Liver (tissue), 9 donors: ENCODE data around the gene IZUMO2. TPM values are rescaled to one million over a fixed set of nuclear protein-coding genes. Genes with fewer than 3 reads are reported as not detected.
"Not testable (repeated sequence)": the region's sequence is repeated elsewhere in the genome, so short reads cannot be mapped to it uniquely, and the experiment has no call there.

ENCODE experiments used
- DNase-seq: peaks from one replicate; pipeline ENCODE4 v3.0.0-alpha.2; 2017; ENCODE audit warnings: low spot score
- H3K27ac ChIP-seq, 2 donors: one replicate each; pipeline ENCODE4 v1.7.0; 2013; ENCODE audit warnings: inconsistent platforms in 2 of 2, low read length in 2 of 2, control low read depth in 1 of 2, low read depth in 1 of 2, mild to moderate bottlenecking in 1 of 2
- H3K27me3 ChIP-seq, 4 donors: one replicate each; pipeline versions ENCODE4 v1.6.1 to v1.7.0; 2013; ENCODE audit warnings: low read length in 3 of 4, inconsistent platforms in 1 of 4, mild to moderate bottlenecking in 1 of 4, moderate library complexity in 1 of 4; ENCODE audit not compliant: control insufficient read depth in 4 of 4, insufficient read depth in 4 of 4
- H3K36me3 ChIP-seq, 4 donors: one replicate each; pipeline versions ENCODE4 v1.6.1 to v1.7.0; 2013; ENCODE audit warnings: low read length in 3 of 4, mild to moderate bottlenecking in 3 of 4, low read depth in 1 of 4, moderate library complexity in 1 of 4; ENCODE audit not compliant: control insufficient read depth in 4 of 4, insufficient read depth in 3 of 4
- H3K4me1 ChIP-seq, 4 donors: one replicate each; pipeline versions ENCODE4 v1.6.1 to v1.7.0; 2013; ENCODE audit warnings: low read length in 3 of 4, mild to moderate bottlenecking in 3 of 4, moderate library complexity in 1 of 4; ENCODE audit not compliant: control insufficient read depth in 4 of 4, insufficient read depth in 4 of 4
- H3K4me3 ChIP-seq, 3 donors: one replicate each; pipeline versions ENCODE4 v1.6.1 to v1.7.0; 2013; ENCODE audit warnings: low read length in 3 of 3, control low read depth in 1 of 3, low read depth in 1 of 3, mild to moderate bottlenecking in 1 of 3
- H3K9ac ChIP-seq, 2 donors: one replicate each; pipeline ENCODE4 v1.7.0; 2013; ENCODE audit warnings: low read length in 2 of 2, mild to moderate bottlenecking in 2 of 2, moderate library complexity in 2 of 2, control low read depth in 1 of 2, low read depth in 1 of 2
- H3K9me3 ChIP-seq, 4 donors: one replicate each; pipeline versions ENCODE4 v1.6.1 to v1.7.0; 2013; ENCODE audit warnings: low read length in 3 of 4; ENCODE audit not compliant: control insufficient read depth in 4 of 4
- WGBS: extraction: QIAGEN DNeasy Blood & Tissue Kit; methylation state at CpG from one replicate; pipeline ENCODE4 v1.1.7; 2013; 5-methylcytosine and 5-hydroxymethylcytosine counted together
- polyA plus RNA-seq, 2 donors: library from polyadenylated mRNA; stranded (reverse) in 1 of 2; unstranded in 1 of 2; fragments of 200-250 nt in 1 of 2; fragments of >200 nt in 1 of 2; fragmentation: Nextera tagmentation in 1 of 2; extraction: Ambion mirVana in 1 of 2; gene quantifications; one replicate each; pipeline versions ENCODE4 v1.2.1 to v1.2.3, GENCODE V29; 2013 to 2015
- total RNA-seq, 2 donors: library from RNA; depleted of rRNA; stranded (reverse); fragments of >200 nt; gene quantifications; one replicate each; pipeline ENCODE4 v1.2.3, GENCODE V29; 2014
- donor health status: healthy.
- donor health status: healthy.
- donor health status: healthy.
- donor health status: healthy.
- donor health status: healthy.

The IZUMO2 gene
- total and polyA plus RNA-seq, 4 donors = not detected

DNA sequence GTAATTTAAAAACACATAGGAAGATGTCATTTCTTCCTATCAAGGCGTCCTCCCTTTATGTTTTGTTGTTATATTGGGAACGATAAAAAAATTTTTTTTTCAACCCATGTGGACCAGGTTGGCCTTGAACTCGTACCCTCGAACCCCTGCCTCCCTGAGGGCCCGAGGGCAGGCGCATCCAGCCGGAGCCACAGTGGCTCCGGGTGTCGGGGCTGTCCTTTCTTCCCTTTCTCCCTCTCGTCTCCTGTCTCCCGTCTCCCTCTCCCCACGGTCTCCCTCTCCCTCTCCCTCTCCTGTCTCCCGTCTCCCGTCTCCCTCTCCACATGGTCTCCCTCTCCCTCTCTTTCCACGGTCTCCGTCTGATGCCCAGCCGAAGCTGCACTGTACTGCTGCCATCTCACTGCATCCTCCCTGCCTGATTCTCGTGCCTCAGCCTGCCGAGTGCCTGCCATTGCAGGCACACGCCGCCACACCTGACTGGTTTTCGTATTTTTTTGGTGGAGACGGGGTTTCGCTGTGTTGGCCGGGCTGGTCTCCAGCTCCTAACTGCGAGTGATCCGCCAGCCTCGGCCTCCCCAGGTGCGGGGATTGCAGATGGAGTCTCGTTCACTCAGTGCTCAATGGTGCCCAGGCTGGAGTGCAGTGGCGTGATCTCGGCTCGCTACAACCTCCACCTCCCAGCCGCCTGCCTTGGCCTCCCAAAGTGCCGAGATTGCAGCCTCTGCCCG is 22.8 kb downstream of the IZUMO2 start:
- H3K9ac ChIP-seq, H3K4me1 ChIP-seq, H3K9me3 ChIP-seq, H3K4me3 ChIP-seq, H3K27me3 ChIP-seq, H3K27ac ChIP-seq, H3K36me3 ChIP-seq, DNase-seq: not testable (repeated sequence)
- 94% methylated on average over 33 of the region's 36 CpGs for WGBS

DNA sequence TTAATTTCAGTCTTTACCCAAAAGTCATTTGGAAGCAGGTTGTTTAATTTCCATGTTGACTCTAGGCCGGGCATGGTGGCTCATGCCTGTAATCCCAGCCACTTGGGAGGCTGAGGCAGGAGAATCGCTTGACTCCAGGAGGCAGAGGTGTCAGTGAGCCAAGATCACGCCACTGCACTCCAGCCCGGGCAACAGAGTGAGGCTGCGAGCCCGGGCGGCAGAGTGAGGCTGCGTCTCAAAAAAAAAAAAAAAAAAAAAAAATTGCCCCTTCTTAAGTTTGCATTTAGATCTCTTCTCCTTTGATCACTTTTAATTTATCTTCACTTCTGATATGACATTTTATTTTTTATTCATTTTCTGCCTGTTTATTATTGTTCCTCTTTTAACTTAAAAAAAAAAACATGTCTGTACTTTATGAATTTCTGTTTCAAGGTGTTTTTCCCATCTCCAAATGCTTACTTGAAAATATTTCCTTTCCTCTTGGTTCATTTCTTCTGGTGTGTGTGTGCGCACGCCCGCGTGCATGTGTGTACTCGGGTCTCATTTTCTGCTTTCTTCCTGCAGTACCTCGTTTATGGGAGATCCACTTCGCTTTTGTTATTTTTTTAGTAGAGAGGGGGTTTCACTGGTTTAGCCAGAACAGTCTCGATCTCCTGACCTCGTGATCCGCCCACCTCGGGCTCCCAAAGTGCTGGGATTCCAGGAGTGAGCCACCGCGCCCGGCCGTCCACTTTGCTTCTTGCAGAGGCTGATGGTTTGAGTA is 26.3 kb downstream of the IZUMO2 start:
- not testable (repeated sequence) for H3K27ac ChIP-seq, DNase-seq, H3K4me1 ChIP-seq, H3K4me3 ChIP-seq, H3K27me3 ChIP-seq, H3K9me3 ChIP-seq, H3K9ac ChIP-seq, H3K36me3 ChIP-seq
- WGBS = 47% methylated on average over 19 of the region's 23 CpGs

DNA sequence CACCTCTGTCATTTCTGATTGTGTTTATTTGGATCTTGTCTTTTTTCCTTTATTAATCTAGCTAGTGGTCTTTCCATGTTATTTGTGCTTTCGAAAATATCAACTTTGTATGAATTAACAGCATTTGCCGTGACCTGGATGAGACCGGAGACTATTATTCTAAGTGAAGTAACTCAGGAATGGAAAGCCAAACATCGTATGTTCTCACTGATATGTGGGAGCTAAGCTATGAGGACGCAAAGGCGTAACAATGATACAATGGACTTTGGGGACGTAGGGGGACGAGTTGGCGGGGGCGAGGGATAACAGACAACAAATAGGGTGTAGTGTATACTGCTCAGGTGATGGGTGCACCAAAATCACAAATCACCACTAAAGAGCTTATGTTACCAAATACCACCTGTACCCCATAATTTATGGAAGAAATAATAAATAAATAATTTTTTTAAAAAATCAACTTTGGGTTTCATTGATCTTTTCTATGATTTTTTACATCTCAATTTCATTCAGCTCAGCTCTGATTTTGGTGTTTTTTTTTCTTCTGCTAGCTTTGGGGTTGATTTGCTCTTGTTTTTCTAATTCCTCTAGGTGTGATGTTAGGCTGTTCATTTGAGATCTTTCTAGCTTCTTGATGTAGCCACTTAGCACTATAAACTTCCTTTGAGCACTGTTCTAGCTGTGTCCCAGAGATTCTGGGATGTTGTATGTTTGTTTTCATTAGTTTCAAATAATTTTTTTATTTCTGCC is 27.1 kb downstream of the IZUMO2 start:
- not testable (repeated sequence) for H3K9me3 ChIP-seq, H3K27ac ChIP-seq, H3K4me3 ChIP-seq, H3K36me3 ChIP-seq, H3K27me3 ChIP-seq, H3K9ac ChIP-seq, H3K4me1 ChIP-seq
- WGBS = 85% methylated on average over 10 of the region's 10 CpGs
- peak; percentile 44 for DNase-seq

DNA sequence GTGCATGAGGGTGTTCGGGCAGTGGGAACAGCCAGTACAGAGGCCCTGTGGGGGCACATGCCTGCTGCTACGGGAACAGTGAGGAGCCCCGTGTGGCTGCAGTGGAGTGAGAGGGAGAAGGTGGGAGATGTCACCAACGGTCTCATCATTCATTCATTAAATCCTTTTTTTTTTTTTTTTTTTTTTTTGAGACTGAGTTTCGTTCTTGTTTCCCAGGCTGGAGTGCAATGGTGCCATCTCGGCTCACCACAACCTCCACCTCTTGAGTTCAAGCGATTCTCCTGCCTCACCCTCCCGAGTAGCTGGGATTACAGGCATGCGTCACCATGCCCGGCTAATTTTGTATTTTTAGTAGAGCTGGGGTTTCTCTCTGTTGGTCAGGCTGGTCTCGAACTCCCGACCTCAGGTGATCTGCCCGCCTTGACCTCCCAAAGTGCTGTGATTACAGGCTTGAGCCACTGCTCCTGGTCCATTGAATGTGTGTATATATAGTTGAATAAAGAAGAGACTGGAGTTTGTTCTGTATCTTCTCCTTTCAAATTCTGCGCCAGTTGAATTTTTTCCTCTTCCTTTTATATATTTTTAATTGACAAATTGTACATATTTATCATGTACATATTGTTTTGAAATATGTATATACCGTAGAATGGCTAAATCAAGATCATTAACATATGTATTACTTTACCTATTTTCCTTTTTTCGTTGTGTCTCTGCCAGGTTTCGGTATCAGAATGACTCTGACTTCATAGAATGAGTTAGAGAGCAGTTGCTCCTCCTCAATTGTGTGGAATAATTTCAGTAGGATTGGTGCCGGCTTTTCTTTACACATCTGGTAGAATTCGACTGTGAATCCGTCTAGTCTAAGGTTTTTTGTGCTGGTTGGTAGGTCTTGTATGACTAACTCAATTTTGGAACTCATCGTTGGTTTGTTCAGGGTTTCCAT is 28.0 kb downstream of the IZUMO2 start:
- not testable (repeated sequence) for H3K9ac ChIP-seq, H3K27me3 ChIP-seq, H3K9me3 ChIP-seq, H3K27ac ChIP-seq, H3K4me3 ChIP-seq, H3K36me3 ChIP-seq, DNase-seq, H3K4me1 ChIP-seq
- WGBS = 71% methylated on average over 15 of the region's 21 CpGs

DNA sequence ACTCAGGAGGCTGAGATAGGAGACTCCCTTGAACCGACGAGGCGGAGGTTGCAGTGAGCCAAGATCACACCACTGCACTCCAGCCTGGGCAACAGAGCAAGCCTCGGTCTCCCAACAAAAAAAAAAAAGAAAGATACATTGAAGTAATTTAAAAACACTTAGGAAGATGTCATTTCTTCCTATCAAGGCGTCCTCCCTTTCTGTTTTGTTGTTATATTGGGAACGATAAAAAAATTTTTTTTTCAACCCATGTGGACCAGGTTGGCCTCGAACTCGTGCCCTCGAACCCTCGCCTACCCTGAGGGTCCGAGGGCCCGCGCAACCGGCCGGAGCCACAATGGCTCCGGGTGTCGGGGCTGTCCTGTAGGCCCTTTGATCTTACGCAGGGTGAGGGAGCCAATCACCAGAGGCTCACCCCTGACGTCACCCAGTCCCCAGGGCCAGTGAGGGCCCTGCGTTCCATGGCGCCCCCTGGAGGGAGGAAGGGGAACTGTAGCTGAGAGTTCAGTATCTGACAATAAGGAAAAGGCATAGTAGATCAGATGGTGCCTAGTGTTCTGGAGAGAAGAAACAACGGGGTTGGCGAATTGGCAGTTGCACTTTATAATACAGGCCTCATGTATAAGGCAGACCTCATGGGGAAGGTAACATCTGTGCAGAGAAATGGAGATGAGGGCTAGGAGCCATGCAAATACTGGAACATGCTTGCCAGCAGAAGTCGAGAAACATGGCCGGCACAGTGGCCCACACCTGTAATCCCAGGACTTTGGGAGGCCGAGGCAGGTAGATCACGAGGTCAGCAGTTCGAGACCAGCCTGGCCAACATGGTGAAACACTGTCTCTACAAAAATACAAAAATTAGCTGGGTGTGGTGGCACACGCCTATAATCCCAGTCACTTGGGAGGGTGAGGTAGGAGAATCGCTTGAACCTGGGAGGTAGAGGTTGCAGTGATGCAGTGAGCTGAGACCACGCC is 29.3 kb downstream of the IZUMO2 start:
- DNase-seq, H3K27me3 ChIP-seq, H3K4me1 ChIP-seq, H3K9me3 ChIP-seq, H3K4me3 ChIP-seq, H3K27ac ChIP-seq, H3K9ac ChIP-seq, H3K36me3 ChIP-seq: not testable (repeated sequence)
- 58% methylated on average over 20 of the region's 31 CpGs for WGBS

DNA sequence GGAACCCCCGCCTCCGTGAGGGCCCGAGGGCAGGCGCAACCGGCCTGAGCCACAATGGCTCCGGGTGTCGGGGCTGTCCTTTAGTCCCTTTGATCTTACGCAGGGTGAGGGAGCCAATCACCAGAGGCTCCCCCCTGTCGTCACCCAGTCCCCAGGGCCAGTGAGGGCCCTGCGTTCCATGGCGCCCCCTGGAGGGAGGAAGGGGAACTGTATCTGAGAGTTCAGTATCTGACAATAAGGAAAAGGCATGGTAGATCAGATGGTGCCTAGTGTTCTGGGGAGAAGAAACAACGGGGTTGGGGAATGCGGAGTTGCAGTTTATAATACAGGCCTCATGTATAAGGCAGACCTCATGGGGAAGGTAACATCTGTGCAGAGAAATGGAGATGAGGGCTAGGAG is 59.1 kb downstream of the IZUMO2 start:
- not testable (repeated sequence) for H3K9ac ChIP-seq, DNase-seq, H3K4me1 ChIP-seq, H3K4me3 ChIP-seq, H3K27ac ChIP-seq, H3K36me3 ChIP-seq, H3K9me3 ChIP-seq, H3K27me3 ChIP-seq
- no CpG with 5 or more reads among the region's 13 CpGs for WGBS

DNA sequence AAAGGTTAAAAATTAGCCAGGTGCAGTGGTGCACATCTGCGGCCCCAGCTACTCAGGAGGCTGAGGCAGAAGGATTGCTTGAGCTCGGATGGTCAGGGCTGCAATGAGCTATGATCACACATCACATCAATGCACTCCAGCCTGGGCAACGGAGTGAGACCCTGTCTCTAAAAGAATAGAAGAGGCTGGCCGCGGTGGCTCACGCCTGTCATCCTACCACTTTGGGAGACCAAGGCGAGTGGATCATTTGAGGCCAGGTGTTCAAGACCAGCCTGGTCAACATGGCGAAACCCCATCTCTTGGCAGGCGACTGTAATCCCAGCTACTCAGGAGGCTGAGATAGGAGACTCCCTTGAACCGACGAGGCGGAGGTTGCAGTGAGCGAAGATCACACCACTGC is 59.7 kb downstream of the IZUMO2 start:
- H3K36me3 ChIP-seq, H3K4me1 ChIP-seq, H3K27me3 ChIP-seq, H3K4me3 ChIP-seq, DNase-seq, H3K9ac ChIP-seq, H3K27ac ChIP-seq, H3K9me3 ChIP-seq: not testable (repeated sequence)
- WGBS = 58% methylated on average over 5 of the region's 13 CpGs
